Measurements from ENCODE around the gene SLC25A20.

The SLC25A20 gene

DNA sequence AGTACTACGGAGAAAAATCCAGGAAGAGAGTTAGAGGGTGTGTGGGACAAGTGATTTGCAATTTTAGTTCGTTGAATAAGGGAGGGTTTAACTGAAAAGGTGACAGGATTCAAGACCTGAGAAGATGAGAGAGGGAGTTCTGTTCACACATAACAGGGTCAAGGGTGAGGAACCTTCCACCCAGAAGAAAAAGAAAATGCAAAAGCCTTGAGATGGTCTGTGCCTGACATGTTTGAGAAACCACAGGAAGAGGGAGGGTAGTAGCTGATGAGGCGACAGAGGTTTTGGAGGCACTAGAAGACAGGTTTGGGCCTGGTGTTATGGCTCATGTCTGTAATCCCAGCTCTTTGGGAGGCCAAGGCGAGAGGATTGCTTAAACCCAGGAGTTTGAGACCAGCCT is 591 bp upstream of the SLC25A20 start:
- DNase-seq (ENCODE audit: low read depth, low spot score): no peak
- peak overlapping the region; percentile 43 for H3K27ac ChIP-seq

DNA sequence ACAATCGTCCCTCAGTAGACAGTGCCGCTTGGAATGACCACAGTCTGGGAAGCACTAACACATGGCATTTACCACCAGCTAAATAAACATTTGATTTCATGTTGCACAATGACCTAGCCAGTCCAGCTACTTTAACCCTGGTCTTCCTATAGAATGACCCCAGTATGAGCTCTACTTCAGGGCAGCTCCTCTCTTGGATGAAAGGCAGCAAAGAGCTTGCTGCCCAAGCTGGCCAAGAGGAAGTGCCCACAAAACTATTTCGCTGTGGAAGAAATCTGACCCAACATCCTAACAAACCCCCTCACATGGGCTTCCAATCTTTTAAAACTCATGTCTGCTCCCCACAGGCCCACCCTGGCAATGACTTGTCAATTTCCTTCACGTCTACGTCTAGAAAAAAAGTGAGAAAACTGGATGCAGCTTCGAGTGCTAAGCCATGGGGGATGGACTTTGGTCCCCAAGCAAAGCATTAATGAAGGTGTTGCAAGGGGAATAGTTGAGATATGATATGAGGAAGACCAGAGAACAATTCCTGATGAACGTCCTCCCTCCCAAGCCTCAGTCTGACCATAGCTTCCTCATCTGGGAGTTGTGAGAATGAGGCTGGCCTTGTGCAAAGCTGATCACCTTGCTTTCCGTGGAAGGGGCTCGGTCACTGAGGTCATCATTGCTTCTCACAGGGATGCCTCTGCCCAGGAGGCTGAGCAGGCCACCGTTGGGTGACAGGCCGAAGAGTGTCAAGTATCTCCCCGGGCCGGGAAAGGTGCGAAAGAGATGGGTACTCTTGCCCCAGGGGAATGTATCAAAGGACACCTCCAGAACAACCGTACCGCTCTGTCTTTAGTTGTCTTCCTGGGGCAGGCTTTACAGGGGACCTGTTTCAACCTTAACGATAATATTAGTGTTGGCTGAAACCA is 964 bp downstream of the SLC25A20 start:
- peak overlapping the region; percentile 43 for H3K27ac ChIP-seq
- no peak for DNase-seq (ENCODE audit: low read depth, low spot score)

DNA sequence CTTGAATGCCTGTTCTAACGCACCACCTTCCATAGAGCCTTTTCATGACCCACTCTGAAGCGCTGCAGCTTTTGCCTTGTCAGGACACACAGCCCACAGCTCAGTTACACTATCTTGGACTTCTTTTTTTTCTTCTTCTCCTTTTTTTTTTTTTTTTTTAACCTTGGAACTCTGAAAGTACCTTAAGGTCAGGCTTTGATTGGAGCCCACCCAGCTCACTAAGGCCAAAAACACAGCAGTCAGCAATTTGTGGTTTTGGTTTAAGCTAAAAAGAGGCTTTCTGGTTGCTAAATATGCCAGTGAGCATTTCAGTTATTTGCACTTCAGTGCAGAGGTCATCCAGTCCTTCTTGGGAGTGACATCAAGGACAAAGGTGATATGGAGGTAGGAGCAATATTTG is 1.7 kb downstream of the SLC25A20 start:
- DNase-seq (ENCODE audit: low read depth, low spot score): no peak
- H3K27ac ChIP-seq: no peak overlapping the region

DNA sequence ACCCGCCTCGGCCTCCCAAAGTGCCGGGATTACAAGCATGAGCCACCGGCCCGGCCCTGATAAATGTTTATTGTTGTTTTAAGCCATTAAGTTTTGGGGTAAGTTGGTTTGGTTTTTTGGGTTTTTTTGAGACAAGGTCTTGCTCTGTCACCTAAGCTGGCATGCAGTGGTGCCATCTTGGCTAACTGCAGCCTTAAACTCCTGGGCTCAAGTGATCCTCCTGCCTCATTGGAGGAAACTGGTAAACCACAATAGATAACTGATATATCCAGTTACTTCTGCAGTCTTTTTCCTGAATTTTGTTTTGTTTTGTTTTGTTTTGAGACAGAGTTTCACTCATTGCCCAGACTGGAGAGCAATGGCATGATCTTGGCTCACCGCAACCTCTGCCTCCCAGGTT is 4.2 kb downstream of the SLC25A20 start:
- no peak overlapping the region for H3K27ac ChIP-seq
- DNase-seq (ENCODE audit: low read depth, low spot score): no peak

DNA sequence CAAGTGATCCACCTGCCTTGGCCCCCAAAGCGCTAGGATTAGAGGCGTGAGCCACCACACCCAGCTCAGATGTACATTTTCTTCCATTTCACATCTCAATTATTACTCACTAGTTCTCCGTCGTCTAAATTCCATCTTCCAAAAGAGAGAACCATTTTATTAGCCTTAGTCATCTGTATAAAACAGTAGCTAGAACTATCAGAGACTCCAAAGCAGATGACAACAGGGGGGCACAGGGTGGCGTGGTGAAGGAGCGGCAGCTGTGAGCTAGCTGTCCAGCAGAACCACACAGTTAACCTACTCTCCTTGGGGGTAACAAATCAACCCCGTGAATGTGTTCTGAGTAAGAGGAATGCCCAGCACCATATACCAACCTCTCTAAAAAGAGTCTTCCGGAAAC is 7.1 kb downstream of the SLC25A20 start:
- H3K27ac ChIP-seq: no peak overlapping the region
- DNase-seq (ENCODE audit: low read depth, low spot score): no peak

DNA sequence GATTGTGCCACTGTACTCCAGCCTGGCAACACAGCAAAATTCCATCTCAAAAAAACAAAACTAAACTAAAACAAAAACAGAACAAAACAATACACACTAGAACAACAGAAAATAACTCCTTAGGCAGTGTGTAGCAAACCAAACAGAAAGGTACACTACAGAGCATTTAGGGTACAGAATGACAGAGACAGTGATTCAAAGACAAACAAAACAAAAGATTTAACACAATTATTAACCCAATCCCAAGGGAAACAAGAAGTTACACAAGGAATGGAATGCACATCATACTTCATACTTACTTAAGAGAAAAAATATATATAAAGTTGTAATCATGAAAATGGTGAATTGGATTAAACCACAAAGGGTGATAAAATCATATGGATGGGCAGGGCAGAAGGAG is 12.9 kb downstream of the SLC25A20 start:
- no peak for DNase-seq (ENCODE audit: low read depth, low spot score)
- no peak overlapping the region for H3K27ac ChIP-seq

DNA sequence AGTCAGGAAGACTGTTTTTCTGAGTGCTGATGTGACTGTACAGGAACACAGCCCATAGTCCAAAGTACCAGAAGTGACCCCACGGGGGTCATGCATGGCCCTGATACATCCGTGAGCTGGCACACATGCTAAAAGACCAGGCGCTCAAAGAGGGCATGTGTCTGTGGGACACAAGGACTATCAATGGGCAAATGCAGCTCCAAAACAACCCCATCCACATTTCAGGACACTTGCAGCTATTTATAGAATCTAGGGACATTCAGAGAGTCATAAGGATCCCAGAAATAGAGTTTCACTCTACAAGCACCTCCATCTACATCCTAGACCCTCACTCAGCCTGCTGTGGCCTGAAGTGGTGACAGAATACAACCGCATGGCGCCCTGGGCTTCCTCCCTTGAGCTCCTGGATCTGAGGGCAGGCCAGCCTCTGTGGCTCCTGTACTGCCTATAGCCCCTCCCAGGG is 17.0 kb downstream of the SLC25A20 start:
- no peak for DNase-seq (ENCODE audit: low read depth, low spot score)
- no peak overlapping the region for H3K27ac ChIP-seq

DNA sequence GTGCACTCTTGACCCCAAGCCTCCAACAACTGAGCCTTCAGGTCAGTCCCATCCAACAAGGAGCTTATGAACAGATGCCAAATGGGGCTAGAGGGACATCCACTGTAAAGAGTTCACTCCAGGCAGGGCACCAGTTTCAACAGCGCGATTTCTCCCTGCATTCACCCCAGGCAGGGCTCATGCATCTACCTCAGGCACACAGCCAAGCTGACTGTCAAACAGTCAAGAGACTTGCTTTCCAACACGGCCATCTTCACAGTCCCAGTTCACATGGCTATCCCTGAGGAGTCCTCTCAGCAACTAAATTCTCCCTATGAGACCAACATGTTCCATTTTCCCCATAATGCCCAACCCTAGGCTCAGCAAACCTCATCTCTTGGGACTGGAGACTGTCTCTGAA is 17.7 kb downstream of the SLC25A20 start:
- no peak overlapping the region for H3K27ac ChIP-seq
- no peak for DNase-seq (ENCODE audit: low read depth, low spot score)

DNA sequence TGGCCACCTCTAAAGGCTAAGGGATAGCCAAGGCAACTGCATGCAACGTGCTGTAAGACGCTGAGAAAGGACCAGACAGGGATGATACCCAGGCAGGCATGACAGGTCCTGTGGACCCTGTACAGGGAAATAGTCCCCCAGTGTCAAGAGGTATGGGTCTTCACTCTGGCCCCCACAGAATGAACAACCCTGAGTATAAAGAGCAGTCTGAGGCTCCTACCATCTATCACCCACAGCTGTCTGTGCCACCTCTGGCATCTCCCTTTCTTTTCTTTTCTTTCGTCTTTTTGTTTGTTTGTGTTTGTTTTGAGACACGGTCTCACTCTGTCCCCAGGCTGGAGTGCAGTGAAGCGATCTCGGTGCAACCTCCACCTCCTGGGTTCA is 18.7 kb downstream of the SLC25A20 start:
- no peak for DNase-seq (ENCODE audit: low read depth, low spot score)

DNA sequence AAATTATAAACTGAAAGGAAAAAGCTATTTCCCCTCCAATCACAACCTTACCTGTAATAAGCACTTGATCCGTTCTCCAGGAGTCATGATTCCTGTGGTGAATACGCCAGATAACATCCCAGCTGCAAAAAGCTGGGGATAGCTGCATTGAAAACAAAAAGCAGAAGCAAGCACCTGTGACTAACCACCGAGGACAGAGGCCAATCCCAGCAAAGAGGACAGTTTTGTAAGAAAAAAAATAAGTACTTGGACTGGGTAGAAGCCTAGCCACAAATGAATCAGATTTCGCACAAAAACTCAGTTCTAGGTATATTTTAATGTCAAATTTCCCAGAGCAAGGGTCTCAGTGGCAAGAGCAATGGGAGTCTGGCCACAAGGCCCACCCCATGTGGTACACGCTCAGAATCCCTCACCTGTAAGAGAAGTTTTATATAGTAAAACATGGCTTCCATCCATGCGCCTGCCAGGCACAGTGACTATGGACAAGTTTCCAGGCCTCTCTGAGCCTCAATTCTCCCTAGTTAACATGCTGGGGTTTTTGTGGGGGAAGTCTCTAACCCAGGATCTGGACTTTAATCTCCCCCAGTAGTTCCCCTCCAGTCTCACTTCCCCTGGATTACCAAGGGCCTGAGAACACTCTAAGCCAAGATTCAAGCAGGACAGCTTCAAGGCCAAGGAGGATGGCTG is 19.2 kb downstream of the SLC25A20 start:
- DNase-seq (ENCODE audit: low read depth, low spot score): no peak
- no peak overlapping the region for H3K27ac ChIP-seq

More for the DNA sequence above, 18.7 kb downstream of the SLC25A20 start:
- H3K27ac ChIP-seq: no peak overlapping the region

DNA sequence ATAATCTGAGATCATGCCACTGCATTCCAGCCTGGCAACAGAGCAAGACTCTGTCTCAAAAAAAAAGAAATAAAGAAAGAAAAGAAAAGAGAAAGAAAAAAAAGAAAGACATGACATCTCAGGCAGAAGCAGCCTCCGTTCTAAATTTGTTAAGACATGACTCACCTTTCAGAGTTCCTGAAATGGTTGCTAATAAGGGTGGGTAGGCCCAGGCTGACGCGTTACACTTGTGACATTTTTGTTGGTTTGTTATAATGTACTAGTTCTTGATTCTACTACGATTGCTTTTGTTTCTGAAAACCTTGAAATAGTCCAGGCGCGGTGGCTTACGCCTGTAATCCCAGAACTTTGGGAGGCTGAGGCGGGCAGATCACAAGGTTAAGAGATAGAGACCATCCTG is 21.0 kb downstream of the SLC25A20 start:
- DNase-seq (ENCODE audit: low read depth, low spot score): no peak
- no peak overlapping the region for H3K27ac ChIP-seq

DNA sequence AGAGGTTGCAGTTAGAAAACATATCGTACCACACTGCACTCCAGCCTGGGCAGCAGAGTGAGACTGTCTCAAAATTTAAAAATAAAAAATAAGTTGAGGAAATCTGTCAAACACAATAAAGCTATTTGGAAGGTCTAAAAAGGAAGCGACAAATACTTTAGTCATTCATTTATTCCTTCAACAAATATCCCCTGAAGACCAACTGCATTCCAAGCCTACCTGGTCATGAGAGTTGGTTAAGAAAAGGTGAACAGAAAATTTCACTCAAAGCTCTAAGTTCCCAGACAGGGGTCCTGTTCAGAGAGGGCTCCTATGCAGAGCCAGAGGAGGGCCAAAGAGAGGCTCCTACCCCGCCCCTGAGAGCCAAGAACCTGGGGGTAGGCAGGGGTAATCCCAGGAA is 35.6 kb downstream of the SLC25A20 start:
- H3K27ac ChIP-seq: peak overlapping the region; percentile 34
- no peak for DNase-seq (ENCODE audit: low read depth, low spot score)

DNA sequence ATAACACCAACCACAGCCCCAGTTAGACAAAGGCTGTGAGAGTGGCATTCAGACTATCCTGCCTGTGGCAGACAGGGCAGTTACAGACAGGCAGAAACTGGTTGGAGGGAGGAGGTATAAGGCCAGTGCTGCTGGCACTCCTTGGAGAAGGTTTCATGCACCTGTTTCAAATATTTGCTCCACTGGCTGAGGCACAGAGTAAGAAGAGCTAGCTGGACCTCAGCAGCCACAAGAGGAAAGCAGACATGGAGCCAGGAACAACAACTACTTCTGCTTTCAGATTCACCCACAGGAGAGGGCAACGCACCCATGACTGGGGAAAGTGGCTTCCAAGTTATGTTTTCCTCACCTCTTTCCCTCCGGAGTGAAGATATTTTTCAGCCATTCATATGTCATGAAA is 39.5 kb downstream of the SLC25A20 start:
- no peak for DNase-seq (ENCODE audit: low read depth, low spot score)
- H3K27ac ChIP-seq: no peak overlapping the region

DNA sequence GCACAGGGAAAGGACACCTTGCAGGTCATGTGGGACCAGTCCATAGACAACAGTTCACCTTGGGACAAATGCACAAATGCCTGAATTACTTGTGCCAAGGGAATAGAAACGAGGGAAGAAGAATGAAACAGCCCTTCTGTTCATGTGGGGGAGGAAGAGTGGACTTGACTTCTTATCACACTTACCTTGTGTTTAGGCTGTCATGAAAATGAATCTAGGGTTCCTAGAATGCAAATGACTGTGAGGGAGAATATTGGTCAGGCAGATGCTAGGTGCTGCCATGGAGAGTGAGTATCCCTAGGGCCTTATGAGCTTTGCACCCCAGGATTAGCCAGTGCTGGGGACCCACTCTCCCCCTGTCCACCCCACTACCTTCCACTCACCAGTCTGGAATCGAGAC is 40.0 kb downstream of the SLC25A20 start:
- no peak for DNase-seq (ENCODE audit: low read depth, low spot score)
- H3K27ac ChIP-seq: no peak overlapping the region

DNA sequence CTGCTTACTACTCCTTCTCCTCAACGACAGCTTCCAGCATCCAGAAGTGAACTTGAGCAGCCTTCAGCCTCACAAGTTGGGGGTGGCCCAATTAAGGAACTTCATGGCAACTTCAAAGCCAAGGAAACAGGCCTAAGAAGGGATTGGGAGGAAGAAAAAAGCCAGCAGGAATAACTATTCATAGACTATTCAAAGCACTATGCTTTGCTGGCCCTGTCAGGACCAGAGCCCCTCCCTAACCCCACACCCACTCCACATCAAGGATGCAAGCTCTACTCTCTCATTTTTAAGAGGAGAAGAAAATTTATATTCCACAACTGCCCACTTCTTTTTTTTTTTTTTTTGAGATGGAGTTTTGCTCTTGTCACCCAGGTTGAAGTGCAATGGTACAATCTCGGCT is 41.0 kb downstream of the SLC25A20 start:
- no peak for DNase-seq (ENCODE audit: low read depth, low spot score)
- no peak overlapping the region for H3K27ac ChIP-seq

DNA sequence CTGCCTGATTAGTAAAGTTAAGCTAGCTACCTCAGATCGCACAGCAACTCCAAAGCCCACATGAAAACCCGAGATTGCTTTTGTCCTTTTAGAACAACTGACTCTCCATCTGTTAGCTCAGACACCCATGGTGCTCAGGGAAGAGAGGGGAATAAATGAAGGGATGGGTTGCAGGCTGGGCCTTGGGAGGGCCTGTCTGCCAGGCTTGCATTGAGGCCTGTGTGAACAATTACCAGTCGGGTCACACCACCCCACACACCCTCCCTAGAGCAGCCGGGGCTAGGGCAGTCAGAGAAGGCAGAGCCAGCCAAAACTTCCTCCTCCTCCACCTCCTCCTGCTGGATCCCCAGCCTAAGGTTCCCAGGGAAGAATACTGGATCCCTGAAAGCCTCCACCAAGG is 42.2 kb downstream of the SLC25A20 start:
- DNase-seq (ENCODE audit: low read depth, low spot score): no peak
- no peak overlapping the region for H3K27ac ChIP-seq

DNA sequence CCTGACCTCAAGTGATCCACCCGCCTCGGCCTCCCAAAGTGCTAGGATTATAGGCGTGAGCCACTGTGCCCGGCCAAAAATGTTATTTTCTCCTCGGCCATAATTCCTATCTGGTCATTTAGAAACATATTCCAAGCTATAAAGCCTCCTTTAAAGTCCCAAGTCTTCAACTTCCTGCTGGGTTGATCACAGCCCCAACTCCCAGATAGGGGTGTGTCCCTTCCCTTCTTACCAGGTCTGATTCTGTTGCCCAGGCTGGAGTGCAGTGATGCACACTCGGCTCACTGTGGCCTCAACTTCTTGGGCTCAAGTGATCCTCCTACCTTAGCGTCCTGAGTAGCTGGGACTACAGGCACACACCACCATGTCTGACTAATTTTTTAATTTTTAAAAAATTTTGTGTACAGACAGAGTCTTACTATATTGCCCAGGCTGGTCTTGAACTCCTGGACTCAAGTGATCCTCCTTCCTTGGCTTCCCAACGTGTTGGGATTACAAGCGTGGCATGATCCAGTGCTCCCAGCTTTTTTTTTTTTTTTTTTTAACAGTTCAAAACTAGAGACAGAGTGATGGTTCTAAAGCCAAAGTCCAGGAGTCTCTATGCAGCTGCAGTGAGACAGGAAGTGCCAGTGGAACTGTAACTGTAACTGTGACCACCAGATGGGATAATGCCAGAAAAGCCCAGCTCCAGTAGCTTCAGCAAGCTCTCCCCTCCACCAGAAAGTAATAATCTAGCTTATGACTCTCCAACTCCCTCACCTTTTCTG is 42.8 kb downstream of the SLC25A20 start:
- no peak overlapping the region for H3K27ac ChIP-seq
- DNase-seq (ENCODE audit: low read depth, low spot score): no peak

DNA sequence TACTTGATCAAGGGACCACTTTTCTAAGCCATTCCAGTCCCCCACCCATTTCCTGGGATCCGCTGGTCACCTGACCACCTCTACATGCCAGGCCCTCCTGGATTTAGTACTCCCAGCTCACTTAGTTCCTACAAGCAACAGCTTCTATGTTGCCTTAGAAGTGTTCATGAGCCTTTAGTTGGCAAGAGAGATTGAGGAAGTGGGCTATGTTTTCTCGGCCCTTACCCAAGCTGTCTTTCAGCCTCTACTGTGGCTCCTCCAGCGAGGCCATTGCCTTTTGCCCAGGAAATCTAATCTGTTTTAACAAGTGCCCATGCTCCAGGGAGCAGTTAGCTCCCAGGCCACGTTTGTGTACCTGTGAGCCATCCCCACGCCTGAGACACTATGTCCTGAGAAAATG is 46.5 kb downstream of the SLC25A20 start:
- DNase-seq (ENCODE audit: low read depth, low spot score): no peak
- H3K27ac ChIP-seq: no peak overlapping the region

DNA sequence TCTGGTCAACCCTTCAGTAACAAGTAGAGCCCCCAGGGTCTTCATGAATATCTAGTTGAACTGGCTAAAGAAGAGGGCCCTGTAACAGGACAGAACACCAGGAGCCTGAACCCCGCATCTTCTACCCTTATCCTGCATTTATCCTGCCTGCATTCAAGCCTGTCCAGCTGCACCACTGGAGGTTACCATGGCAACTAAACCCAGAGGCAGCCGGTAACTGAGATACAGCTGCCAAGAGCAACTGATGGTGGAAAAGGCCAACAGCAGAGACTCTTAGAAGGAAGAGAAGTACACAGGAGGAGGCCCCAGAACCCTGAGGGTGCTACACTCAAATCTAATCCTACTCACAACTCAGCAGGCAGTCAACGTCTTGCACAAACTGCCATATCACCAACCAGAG is 47.3 kb downstream of the SLC25A20 start:
- no peak for DNase-seq (ENCODE audit: low read depth, low spot score)
- no peak overlapping the region for H3K27ac ChIP-seq

DNA sequence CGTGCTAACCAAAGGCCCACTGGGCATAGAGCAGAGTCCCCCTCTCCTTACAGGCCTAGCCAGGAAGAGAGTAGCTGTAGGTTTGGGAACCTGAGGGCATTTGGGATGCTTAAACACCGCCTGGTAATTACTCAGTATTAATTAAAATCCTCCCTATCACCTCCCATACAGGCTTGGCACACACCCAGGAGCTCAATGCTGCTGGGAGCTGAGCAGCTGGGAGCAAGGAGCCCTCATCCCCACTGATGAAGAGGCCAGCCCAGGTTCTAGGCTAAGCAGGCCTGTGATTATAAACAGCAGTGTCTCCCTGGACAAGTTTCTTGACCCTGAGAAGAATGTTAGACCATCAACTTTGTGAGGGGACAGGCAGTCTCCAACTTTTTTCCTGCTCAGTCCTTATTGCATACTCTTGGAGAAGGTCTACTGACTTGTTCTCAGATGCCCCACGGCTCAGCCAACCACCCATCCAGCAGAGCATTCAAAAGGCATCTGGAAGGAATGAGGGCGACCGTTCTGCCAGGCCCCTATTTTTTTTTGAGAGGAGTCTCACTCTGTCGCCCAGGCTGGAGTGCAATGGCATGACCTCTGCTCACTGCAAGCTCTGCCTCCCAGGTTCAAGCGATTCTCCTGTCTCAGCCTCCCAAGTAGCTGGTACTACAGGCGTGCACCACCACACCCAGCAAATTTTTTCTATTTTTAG is 49.7 kb downstream of the SLC25A20 start:
- DNase-seq (ENCODE audit: low read depth, low spot score): no peak
- no peak overlapping the region for H3K27ac ChIP-seq

All from epithelial cell of prostate (primary cell).